GM12892 (cell line): ENCODE measurements around the gene PAPSS2.

ENCODE experiments used
- POLR2A ChIP-seq: IDR thresholded peaks from 2 replicates; pipeline ENCODE4 v1.6.1; 2011; ENCODE audit warnings: low read depth, low read length, control low read depth
- TAF1 ChIP-seq: IDR thresholded peaks from 2 replicates; pipeline ENCODE4 v1.6.1; 2011; ENCODE audit warnings: low read depth, mild to moderate bottlenecking, control low read depth, low read length, borderline replicate concordance

DNA sequence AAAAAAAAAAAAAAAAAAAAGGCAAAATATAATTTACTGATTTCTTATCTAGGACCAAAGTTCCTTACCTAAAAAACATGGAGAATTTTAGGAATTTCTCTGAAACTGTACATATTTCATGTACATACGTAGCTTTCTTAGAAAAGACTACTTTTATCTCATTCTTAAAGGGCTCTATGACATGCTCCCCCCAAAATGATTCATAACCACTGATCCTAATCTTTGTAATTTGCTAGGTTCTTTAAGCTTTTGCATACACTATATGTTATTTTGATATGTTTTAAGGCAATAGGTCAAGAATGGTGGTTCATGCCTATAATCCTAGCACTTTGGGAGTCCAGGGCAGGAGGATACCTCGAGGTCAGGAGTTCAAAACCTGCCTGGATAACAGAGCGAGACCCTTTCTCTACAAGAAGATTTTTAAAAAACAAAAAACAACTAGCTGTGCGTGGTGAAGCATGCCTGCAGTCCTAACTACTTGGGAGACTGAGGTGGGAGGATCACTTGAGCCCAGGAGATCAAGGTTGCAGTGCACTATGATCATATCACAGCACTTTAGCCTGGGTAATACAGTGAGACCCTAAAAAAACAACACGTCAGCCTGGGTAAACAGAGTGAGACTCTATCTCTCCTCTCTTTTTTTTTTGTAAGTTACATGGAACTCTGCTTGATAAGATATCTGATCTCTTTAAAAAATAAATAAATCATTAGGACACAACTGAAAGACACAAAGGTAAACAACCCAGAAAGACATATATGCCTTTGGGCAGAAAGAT is 103.6 kb downstream of the PAPSS2 start:
- no peak for TF ChIP-seq TAF1
- no peak for TF ChIP-seq POLR2A
